IPS-11a (cell line): ENCODE data around the gene CSPG5.

ENCODE experiments used
- H3K4me3 ChIP-seq: one replicate; pipeline ENCODE4 v1.5.1; 2013; ENCODE audit warnings: low read depth, low read length, control low read depth

Gene CSPG5

GRCh38 chr3:47588587-47588986 lies 9.9 kb upstream of the CSPG5 start:
- H3K4me3 ChIP-seq, result no peak overlapping the region

GRCh38 chr3:47588053-47588452 lies 9.4 kb upstream of the CSPG5 start:
- no peak overlapping the region for H3K4me3 ChIP-seq

- H3K4me3 ChIP-seq, result no peak overlapping the region
Observed at GRCh38 chr3:47586746-47587145, 8.1 kb upstream of the CSPG5 start.

GRCh38 chr3:47583320-47584075 lies 4.8 kb upstream of the CSPG5 start:
- no peak overlapping the region for H3K4me3 ChIP-seq

- no peak overlapping the region for H3K4me3 ChIP-seq
Observed at GRCh38 chr3:47581835-47582234, 3.2 kb upstream of the CSPG5 start.

- H3K4me3 ChIP-seq, result no peak overlapping the region
Observed at GRCh38 chr3:47581422-47581821, 2.8 kb upstream of the CSPG5 start.

- no peak overlapping the region for H3K4me3 ChIP-seq
Observed at GRCh38 chr3:47580481-47580880, 1.8 kb upstream of the CSPG5 start.

- H3K4me3 ChIP-seq, result no peak overlapping the region
Observed at GRCh38 chr3:47579875-47580274, 1.2 kb upstream of the CSPG5 start.

- H3K4me3 ChIP-seq, result peak overlapping the region; percentile 27
Observed at GRCh38 chr3:47578119-47578632, 489 bp downstream of the CSPG5 start.

- peak overlapping the region; percentile 8 for H3K4me3 ChIP-seq
Observed at GRCh38 chr3:47577583-47578118, 1.0 kb downstream of the CSPG5 start.

- no peak overlapping the region for H3K4me3 ChIP-seq
Observed at GRCh38 chr3:47573190-47574172, 5.2 kb downstream of the CSPG5 start.

GRCh38 chr3:47571391-47572175 lies 7.1 kb downstream of the CSPG5 start:
- H3K4me3 ChIP-seq, result no peak overlapping the region

- no peak overlapping the region for H3K4me3 ChIP-seq
Observed at GRCh38 chr3:47568901-47569300, 9.8 kb downstream of the CSPG5 start.

- no peak overlapping the region for H3K4me3 ChIP-seq
Observed at GRCh38 chr3:47567149-47567548, 11.5 kb downstream of the CSPG5 start.

GRCh38 chr3:47566667-47567066 lies 12.0 kb downstream of the CSPG5 start:
- no peak overlapping the region for H3K4me3 ChIP-seq

- H3K4me3 ChIP-seq, result no peak overlapping the region
Observed at GRCh38 chr3:47565734-47566550, 12.7 kb downstream of the CSPG5 start.

GRCh38 chr3:47556351-47556750 lies 22.3 kb downstream of the CSPG5 start:
- H3K4me3 ChIP-seq, result no peak overlapping the region

- no peak overlapping the region for H3K4me3 ChIP-seq
Observed at GRCh38 chr3:47554335-47554734, 24.3 kb downstream of the CSPG5 start.

- H3K4me3 ChIP-seq, result no peak overlapping the region
Observed at GRCh38 chr3:47553407-47553806, 25.3 kb downstream of the CSPG5 start.
